Vagina (tissue), 2 donors: ENCODE results near the gene EOLA1.
"Not testable (repeated sequence)": the region's sequence is repeated elsewhere in the genome, so short reads cannot be mapped to it uniquely, and the experiment has no call there.

Experiments used
- CTCF ChIP-seq, 3 experiments: fragments of 450-650 bp in 2 of 3; fragments of 200-600 bp in 1 of 3; sonication (generic) in 1 of 3; IDR thresholded peaks; one replicate each; pipeline ENCODE4 v1.5.1; 2017 to 2019; ENCODE audit warnings: antibody characterized with exemption in 3 of 3, mild to moderate bottlenecking in 2 of 3, moderate library complexity in 2 of 3
- POLR2A ChIP-seq, 2 donors: fragments of 450-650 bp; IDR thresholded peaks; one replicate each; pipeline ENCODE4 v1.6.1; 2017; ENCODE audit warnings: antibody characterized with exemption in 2 of 2, mild to moderate bottlenecking in 2 of 2, moderate library complexity in 2 of 2
- POLR2AphosphoS5 ChIP-seq, 2 donors: sonication (generic); formaldehyde crosslinking; IDR thresholded peaks; one replicate each; pipeline ENCODE4 v1.9.0; 2017; ENCODE audit warnings: antibody characterized with exemption in 2 of 2, mild to moderate bottlenecking in 2 of 2, low read depth in 1 of 2; ENCODE audit not compliant: insufficient read depth in 1 of 2

GRCh38 chrX:149550454-149550853 is 9.6 kb downstream of the EOLA1 start:
- not testable (repeated sequence) for TF ChIP-seq POLR2A (IDR thresholded peaks at IDR 0.05); CTCF (IDR thresholded peaks at IDR 0.05); POLR2AphosphoS5 (IDR thresholded peaks at IDR 0.05; ENCODE audit: insufficient read depth in 1 of 2, low read depth in 1 of 2)
